PC-9 (cell line): ENCODE measurements around the gene TBCD.

ENCODE experiments used
- CTCF ChIP-seq: fragments of 200-600 bp; sonication (generic); conservative IDR thresholded peaks from 2 replicates; pipeline ENCODE4 v1.6.1; 2017; ENCODE audit warnings: mixed run types, antibody characterized with exemption, mild to moderate bottlenecking, moderate library complexity
- EZH2 ChIP-seq: fragments of 200-600 bp; sonication (generic); IDR thresholded peaks from 2 replicates; pipeline ENCODE4 v1.8.0; 2017; ENCODE audit warnings: antibody characterized with exemption, low read depth

- TF ChIP-seq CTCF (no peak), EZH2 (no peak)
Measured at GRCh38 chr17:82924812-82925211, 172.9 kb downstream of the TBCD start.
